ENCODE measurements around the gene CCDC142.

GRCh38 chr2:74458132-74458937, 24.5 kb downstream of the CCDC142 start, which contains the start of gene WBP1:
- TF ChIP-seq POLR2A (IDR thresholded peaks at IDR 0.05) (peak; percentile 22), CTCF (IDR thresholded peaks at IDR 0.05) (no peak), POLR2AphosphoS5 (IDR thresholded peaks at IDR 0.05) (peak; percentile 99)

Measured in prostate gland (tissue), 2 donors.